ENCODE results near the gene NOTCH2.

DNA sequence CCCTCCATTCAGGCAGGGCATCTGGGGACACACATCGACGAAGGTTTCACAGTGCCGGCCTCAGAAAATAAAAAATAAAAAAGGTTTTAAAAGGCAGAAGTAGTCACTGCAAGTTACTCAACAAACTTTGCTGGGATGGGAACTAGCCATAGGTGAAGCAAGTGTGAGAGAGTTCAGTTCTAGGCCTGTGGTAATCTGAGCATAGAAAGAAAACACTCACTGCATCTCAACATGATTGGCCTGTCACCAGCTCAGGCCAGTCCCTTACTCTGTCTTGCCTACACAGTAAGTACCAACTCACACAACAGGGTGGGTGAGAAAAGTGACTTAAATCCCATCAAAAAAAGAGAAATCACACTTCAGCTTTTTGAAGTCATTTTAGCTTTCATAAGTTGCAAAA lies 142.9 kb downstream of the NOTCH2 start:
- TF ChIP-seq CTCF (IDR thresholded peaks at IDR 0.05) (no peak), POLR2A (IDR thresholded peaks at IDR 0.05) (no peak)
